Measurements from ENCODE around the gene CCDC88B.

The CCDC88B gene, protein sequence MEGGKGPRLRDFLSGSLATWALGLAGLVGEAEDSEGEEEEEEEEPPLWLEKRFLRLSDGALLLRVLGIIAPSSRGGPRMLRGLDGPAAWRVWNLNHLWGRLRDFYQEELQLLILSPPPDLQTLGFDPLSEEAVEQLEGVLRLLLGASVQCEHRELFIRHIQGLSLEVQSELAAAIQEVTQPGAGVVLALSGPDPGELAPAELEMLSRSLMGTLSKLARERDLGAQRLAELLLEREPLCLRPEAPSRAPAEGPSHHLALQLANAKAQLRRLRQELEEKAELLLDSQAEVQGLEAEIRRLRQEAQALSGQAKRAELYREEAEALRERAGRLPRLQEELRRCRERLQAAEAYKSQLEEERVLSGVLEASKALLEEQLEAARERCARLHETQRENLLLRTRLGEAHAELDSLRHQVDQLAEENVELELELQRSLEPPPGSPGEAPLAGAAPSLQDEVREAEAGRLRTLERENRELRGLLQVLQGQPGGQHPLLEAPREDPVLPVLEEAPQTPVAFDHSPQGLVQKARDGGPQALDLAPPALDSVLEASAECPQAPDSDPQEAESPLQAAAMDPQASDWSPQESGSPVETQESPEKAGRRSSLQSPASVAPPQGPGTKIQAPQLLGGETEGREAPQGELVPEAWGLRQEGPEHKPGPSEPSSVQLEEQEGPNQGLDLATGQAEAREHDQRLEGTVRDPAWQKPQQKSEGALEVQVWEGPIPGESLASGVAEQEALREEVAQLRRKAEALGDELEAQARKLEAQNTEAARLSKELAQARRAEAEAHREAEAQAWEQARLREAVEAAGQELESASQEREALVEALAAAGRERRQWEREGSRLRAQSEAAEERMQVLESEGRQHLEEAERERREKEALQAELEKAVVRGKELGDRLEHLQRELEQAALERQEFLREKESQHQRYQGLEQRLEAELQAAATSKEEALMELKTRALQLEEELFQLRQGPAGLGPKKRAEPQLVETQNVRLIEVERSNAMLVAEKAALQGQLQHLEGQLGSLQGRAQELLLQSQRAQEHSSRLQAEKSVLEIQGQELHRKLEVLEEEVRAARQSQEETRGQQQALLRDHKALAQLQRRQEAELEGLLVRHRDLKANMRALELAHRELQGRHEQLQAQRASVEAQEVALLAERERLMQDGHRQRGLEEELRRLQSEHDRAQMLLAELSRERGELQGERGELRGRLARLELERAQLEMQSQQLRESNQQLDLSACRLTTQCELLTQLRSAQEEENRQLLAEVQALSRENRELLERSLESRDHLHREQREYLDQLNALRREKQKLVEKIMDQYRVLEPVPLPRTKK (N-terminal part only)

DNA sequence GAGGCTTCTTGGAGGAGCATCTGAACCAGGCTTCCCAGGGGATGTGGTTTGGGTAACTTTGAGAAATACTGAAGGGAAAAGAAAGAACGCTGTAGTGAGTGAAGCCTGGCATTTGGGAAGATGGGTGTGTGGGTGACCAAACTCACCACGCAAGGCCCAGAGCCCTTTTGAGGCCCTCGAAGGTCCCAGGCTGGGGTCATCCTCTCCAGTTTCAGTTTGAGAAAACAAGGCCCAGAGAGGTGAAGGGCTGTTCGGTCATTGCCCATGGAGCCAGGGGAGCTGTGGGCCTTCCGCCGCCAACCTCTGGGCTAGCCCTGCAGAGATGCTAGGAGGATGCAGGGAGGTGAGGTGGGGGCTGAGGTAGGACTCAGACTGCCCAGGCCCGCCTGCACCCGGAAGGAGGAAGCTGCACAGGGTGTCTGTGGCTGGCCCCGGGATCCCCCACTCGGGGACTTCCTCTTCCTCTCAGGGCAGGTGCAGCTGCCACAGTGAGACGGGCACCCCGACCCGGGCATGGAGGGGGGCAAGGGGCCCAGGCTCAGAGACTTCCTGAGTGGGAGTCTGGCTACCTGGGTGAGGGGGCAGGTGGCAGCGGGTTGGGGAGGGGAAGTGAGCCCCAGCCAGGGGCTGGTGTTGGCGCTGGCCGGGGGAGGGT lies at the start of gene CCDC88B:
CCDC88B (plus strand) TSS at position 451 of the 655 bp plus-strand sequence; CDS start at position 514, 63 bp downstream.
- peak; percentile 84 for DNase-seq

DNA sequence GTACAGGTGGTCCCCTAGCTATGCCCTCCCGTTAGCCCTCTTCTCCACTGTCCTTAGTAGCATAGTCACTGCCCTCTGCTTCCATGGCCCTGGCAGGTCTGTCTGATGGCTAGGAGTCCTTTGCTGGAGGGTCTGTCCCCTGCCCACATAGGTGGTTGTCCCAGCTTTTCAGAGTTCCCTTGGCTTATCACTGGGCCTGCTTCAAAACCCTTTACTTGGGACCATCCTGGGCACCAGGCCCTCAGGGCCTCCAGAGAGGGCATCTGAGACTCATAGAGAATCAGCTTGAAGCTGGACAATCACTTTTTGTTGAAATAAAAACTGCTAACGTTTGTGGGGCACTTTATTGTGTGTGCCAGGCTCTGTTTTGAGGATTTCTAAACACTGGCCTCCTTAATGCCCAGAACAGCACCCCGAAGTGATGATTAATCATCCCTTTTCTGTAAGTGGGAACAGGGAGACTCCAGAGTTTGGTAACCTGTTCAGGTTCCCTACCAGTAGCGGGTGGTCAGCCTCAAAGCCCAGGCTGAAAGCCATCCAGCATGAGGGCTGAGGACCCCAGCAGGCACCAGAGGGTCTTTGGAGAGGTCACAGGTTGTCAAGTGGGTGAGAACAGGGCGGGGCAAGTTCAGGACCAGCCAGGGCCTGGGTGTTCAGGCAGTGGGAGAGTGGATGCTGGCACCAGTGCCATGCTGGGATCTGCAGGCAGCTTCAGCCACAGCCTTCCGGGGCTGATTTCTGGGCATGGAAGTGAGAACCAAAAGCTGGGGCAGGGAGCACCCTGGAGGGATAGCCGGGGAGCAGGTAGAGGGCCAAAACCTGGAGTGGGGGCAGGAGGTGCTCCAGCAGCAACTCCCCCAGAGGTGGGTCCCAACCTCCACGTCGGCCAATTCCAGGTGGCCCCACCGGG lies 49.4 kb upstream of the CCDC88B start:
- no peak for DNase-seq

- no peak for DNase-seq
Measured at GRCh38 chr11:64291262-64291751, 48.7 kb upstream of the CCDC88B start, which contains the start of gene KCNK4. TSS of gene KCNK4 (plus strand) at chr11:64291302. CDS start at chr11:64293019, 1,717 bp downstream.

GRCh38 chr11:64291752-64292459 lies 48.1 kb upstream of the CCDC88B start:
- DNase-seq, result no peak

DNA sequence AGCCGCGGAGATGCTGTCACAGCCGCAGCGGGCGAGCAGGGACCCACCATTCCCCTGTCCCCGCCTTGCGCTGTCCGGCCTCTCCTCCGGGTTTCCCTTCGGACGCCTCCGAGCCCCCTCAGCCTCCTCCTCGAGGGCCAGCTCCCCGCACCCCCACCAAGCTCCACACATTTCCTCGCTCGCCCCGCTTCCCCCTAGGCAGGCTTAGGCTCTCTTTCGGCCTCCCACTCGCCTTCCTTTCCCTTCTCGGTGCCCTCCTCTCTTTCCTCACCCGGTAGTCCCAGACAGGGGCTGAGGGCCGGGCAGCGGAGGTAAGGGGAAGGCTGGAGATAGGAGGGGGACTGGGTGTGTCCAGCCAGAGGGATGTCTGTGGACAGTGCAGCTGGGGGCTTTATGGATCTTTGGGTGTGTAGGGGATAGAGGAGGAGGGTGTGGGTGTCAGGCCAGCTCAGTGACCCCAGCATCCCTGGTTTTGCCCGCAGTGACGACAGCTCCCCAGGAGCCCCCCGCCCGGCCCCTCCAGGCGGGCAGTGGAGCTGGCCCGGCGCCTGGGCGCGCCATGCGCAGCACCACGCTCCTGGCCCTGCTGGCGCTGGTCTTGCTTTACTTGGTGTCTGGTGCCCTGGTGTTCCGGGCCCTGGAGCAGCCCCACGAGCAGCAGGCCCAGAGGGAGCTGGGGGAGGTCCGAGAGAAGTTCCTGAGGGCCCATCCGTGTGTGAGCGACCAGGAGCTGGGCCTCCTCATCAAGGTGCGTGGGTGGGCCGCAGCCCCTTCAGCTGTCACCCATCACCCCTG lies 47.3 kb upstream of the CCDC88B start:
- no peak for DNase-seq

DNA sequence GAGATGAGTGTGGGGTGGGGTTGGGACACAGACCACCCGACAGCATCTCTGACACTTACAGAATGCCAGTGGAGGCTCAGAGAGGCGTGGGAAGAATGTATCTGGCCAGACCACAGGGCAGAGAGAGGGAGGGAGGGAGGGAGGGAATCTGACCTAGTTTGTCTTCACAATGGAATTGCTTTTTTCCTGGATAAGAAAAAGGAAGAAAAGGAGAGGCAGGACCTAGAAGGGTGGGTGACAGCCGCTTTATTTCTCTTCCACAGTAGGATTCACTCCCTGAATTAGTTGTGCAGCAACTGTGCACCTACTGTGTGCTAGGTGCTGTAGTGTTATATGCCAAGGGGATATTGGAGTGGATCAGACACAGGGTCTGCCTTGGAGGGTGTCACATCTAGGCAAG lies 45.2 kb upstream of the CCDC88B start:
- DNase-seq, result no peak

GRCh38 chr11:64295760-64296159 lies 44.2 kb upstream of the CCDC88B start:
- no peak for DNase-seq

DNA sequence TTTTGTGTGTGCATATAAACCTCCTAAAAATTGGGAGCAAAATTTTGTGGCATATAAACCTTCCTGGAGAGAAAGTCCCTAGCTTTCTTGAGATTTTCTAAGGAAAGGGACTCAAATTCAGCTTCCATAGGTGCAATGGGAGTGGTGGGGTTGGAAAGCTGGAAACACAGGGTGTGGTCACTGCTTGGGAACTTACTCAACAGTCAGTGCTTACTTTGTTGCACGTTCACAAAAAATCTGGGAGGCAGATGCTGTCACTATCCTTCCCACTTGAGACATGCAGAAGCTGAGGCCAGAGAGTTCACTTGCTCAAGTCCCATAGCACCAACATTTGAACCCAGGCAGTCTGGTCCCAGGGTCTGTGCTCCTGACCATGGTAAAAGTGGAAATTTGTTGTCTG lies 43.8 kb upstream of the CCDC88B start:
- no peak for DNase-seq

DNA sequence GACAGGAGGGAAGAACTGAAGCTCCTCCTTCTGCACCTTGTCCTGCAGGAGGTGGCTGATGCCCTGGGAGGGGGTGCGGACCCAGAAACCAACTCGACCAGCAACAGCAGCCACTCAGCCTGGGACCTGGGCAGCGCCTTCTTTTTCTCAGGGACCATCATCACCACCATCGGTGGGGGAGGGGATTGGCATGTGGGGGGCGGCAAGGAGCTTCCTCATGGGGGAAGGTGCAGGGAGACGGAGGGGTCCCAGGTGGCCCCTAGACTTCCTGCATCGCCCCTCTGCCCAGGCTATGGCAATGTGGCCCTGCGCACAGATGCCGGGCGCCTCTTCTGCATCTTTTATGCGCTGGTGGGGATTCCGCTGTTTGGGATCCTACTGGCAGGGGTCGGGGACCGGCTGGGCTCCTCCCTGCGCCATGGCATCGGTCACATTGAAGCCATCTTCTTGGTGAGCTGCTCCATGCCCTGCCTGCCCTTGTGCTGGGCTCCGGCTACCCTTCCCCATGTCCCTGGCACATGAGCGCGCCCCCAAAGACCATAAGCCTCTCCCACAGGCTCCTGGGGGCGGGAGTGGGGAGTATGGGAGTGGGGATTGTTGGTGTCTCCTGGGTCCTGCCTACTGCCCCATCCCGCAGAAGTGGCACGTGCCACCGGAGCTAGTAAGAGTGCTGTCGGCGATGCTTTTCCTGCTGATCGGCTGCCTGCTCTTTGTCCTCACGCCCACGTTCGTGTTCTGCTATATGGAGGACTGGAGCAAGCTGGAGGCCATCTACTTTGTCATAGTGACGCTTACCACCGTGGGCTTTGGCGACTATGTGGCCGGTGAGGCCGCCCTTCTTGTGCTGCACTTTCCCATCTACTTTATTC lies 42.9 kb upstream of the CCDC88B start:
- DNase-seq, result no peak

DNA sequence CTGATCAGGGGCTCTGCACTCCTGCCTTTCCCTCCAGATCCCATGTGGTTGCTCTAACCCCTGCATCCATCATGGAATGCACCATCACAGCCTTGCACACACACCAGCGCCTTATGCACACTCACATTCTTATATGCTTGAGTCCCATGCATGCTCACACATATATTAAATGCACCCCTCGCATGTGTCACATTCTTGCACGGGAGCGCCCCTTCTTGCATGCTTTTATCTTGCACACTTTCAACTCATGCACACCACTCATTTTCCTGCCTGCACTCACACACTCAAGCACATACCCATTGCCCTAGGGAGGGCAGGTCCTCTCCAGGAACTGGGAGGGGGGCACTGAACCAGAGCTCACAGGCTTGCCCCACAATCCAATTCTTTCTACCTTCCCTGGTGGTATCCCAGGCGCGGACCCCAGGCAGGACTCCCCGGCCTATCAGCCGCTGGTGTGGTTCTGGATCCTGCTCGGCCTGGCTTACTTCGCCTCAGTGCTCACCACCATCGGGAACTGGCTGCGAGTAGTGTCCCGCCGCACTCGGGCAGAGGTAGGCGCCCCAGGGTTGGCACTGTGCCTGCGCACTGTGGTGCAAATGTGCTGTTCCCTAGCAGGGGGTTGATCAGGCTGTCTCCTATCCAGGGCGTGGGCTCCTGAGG lies 42.2 kb upstream of the CCDC88B start:
- DNase-seq, result no peak

- no peak for DNase-seq
Measured at GRCh38 chr11:64298966-64299846, 40.8 kb upstream of the CCDC88B start.

- DNase-seq, result no peak
Measured at GRCh38 chr11:64299847-64300648, 40.0 kb upstream of the CCDC88B start, which contains the start of gene CATSPERZ. TSS of gene CATSPERZ (plus strand) at chr11:64300358. CDS start at chr11:64300411, 53 bp downstream.

DNA sequence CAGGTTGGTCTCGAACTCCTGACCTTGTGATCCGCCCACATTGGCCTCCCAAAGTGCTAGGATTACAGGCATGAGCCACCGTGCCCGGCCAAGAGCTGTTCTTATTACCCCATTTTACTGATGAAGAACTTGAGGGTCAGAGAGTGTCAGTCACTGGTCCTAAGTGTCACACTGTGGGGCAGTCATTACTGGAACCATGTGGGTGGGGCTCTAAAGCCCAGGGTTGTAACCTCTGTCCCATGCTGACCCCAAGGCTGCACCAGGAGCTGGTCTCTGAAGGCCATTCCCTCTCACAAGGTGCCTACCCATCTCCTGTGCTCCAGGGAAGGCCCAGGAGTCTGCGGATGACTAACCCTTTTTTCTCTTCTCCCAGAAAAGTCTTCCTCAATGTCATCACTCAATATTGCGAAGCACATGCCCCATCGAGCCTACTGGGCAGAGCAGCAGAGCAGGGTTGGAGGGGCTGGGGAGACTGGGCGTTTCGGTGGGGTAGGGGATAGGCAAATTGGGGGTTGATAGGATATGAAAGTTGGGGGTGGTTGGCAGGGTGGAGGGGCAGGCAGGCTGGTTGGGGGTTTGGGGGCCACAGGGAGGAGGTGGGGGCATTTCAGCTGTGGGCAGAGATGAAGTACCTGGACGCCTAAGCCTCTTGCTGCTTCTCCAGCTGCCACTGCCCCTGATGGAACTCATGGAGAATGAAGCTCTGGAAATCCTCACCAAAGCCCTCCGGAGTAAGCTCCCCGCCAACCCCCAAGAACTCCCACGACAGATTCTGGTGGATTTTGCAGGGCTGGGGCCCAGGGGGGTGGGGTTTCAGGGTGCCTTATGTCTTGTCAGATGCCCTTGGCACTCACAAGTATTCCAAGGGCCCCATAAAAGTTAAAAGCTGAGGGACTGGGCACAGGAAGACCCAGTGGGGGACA lies 36.6 kb upstream of the CCDC88B start:
- DNase-seq, result no peak

GRCh38 chr11:64304032-64304315 lies 36.0 kb upstream of the CCDC88B start:
- DNase-seq, result no peak

All from activated effector memory CD4-positive, alpha-beta T cell treated with Interleukin-2 at 50 U/mL for 16 hours (primary cell).